Activated CD4-positive, alpha-beta T cell treated with anti-CD3 and anti-CD28 coated beads, Interleukin-2, amount 10 ng/mL, durations not matched to agents 7 days and 5 days (primary cell): Measurements from ENCODE around the gene TBC1D22A. TPM values are rescaled to one million over a fixed set of nuclear protein-coding genes. Genes with fewer than 3 reads are reported as not detected.

Source experiments
- CTCF ChIA-PET: fragments of 350-600 bp; sonication (Branson Sonifier 250); formaldehyde crosslinking; loops from one replicate; lab custom pipeline; 2021; ENCODE audit warnings: antibody characterized with exemption; lab: Charles Lee
- POLR2A ChIA-PET: fragments of 350-600 bp; sonication (Branson Sonifier 250); formaldehyde crosslinking; loops from one replicate; lab custom pipeline; 2021; ENCODE audit warnings: antibody characterized with exemption; lab: Charles Lee
- DNase-seq: peaks from one replicate; pipeline ENCODE4 v3.0.0-alpha.2; 2020
- H3K27ac Mint-ChIP-seq: one replicate; pipeline ENCODE4 v1.8.0; 2021; ENCODE audit warnings: mild to moderate bottlenecking, moderate library complexity, mixed read lengths
- H3K27me3 Mint-ChIP-seq: one replicate; pipeline ENCODE4 v1.8.0; 2021; ENCODE audit warnings: mixed read lengths
- H3K36me3 Mint-ChIP-seq: one replicate; pipeline ENCODE4 v1.8.0; 2021; ENCODE audit warnings: low read depth, mixed read lengths
- H3K4me1 Mint-ChIP-seq: one replicate; pipeline ENCODE4 v1.8.0; 2021; ENCODE audit warnings: mixed read lengths
- H3K4me3 Mint-ChIP-seq: one replicate; pipeline ENCODE4 v1.8.0; 2021; ENCODE audit warnings: mild to moderate bottlenecking, moderate library complexity, mixed read lengths
- H3K9me3 Mint-ChIP-seq: one replicate; pipeline ENCODE4 v1.8.0; 2021; ENCODE audit warnings: mixed read lengths
- total RNA-seq, 2 experiments: library from RNA; stranded (reverse); gene quantifications; one replicate each; pipeline ENCODE4 v1.2.3, GENCODE V29; 2021

TBC1D22A gene
- total RNA-seq, 2 experiments from 2014 or later: 34.1 to 39.2 TPM

DNA sequence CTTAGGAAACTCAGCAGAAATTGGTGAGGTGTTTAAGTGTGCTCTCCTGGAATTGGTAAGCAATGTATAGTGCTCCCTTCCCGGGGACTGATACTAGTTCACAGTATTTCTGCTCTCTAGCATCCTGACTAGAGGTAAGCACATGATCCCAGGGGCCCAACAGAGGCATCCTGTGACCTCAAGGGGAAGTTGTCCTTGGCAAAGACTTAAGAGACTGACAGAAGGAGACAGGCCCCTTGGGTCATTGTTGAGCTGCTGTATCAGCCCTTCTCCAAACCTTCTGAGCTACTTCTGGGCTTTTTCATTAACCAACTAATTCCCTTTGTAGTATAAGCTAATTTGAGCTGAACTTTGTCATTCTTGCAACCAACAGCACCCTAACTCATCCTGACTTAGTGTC is 4.3 kb upstream of the TBC1D22A start:
- Mint-ChIP-seq H3K27ac (no peak overlapping the region), H3K36me3 (peaks cover 13% of the 10 kb centered on the region), H3K27me3 (no peaks in the 10 kb centered on the region), H3K4me1 (peaks cover 34% of the 10 kb centered on the region), H3K9me3 (peaks cover 7% of the 10 kb centered on the region), H3K4me3 (no peak overlapping the region)
- ChIA-PET CTCF (interaction anchor here (0.6 to 5.4 kb wide), 13 partner anchors 9 to 195 kb away, joined by 3 to 29 read pairs (median 4); no protein-coding TSS in a partner anchor), POLR2A (no interaction called here)
- no peak for DNase-seq

DNA sequence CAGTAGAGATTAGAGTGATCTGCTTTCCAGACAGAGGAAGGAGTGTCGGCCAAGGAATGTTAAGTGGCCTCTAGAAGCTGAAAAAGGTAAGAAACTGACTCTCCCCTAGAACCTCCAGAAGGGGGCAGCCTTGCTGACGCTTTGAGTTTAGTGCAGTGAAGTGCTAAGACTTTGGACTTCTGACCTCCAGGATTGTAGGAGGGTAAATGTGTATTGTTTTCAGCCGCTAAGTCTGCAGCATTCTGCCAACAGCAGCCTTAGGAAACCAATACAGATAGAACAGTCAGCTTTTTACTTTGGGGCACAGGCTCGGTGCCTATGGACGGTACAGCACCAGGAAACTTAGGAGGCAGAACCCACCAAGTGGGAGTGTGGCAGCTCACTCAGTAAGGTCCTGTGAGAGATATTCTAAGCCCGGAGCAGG is 3.6 kb upstream of the TBC1D22A start:
- Mint-ChIP-seq H3K4me1 (peaks cover 40% of the 10 kb centered on the region), H3K36me3 (peaks cover 15% of the 10 kb centered on the region), H3K27ac (no peak overlapping the region), H3K27me3 (no peaks in the 10 kb centered on the region), H3K4me3 (no peak overlapping the region), H3K9me3 (peaks cover 7% of the 10 kb centered on the region)
- DNase-seq: peak; percentile 68
- ChIA-PET POLR2A (no interaction called here), CTCF (interaction anchor here (0.7 to 5.4 kb wide), 12 partner anchors 9 to 216 kb away, joined by 3 to 29 read pairs (median 4); no protein-coding TSS in a partner anchor)

DNA sequence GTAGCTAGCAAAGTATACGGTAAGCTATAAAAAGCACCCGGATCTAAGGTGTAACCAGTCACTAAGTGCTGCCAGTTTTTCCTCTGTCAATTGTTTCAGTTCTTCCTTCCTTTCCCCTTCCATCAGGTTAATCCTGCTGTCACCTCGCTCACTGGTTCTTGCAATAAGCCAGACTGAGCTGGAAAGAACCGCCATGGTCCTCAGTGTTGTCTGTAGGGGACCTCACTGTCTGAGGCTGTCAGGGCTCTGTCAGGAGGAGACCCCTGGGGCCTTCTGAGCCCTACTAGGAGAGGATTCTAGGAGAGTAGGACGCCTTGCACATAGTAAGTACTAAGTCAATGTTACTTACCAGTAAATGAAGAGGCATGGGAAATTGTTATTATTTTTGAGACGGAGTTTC is 1.4 kb upstream of the TBC1D22A start:
- Mint-ChIP-seq H3K27ac (peak overlapping the region; percentile 98), H3K36me3 (peaks cover 15% of the 10 kb centered on the region), H3K27me3 (no peaks in the 10 kb centered on the region), H3K9me3 (peaks cover 7% of the 10 kb centered on the region), H3K4me3 (peak overlapping the region; percentile 97), H3K4me1 (peaks cover 53% of the 10 kb centered on the region)
- no peak for DNase-seq
- ChIA-PET POLR2A (no interaction called here), CTCF (interaction anchor here (0.7 to 1.4 kb wide), 2 partner anchors 10 to 639 kb away, joined by 3 read pairs; no protein-coding TSS in a partner anchor)

DNA sequence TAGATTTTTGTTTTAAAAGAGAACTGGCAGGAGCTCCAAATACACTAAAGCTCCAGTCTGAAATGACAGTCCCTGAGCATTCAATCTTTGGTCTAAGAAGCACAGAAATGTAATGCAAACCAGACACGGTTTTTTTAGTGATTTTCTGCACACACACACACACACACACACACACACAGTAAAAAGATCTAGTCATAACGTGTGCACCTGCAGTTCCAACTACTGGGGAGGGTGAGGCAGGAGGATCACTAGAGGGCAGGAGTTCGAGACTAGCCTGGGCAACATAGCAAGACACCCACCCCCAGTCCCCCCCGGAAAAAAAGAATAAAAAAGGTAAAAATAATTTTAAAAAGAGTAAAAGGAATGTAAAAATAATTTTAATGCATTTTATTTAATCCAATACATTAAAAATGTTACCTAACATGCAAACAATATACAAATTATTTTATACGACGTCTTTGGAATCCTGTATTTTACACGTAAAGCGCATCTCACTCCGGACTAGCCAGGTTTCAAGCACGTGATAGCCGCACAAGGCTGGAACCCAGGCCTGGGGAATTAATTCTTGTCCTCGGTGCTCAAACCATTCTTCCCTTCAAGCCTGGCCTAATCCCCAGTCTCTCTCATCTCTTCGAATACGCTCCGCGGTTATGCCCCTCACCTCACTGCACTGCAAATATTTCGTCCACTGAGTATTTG is 762 bp upstream of the TBC1D22A start:
- Mint-ChIP-seq H3K4me3 (peak overlapping the region; percentile 97), H3K27ac (peak overlapping the region; percentile 98), H3K9me3 (peaks cover 2% of the 10 kb centered on the region), H3K4me1 (peaks cover 52% of the 10 kb centered on the region), H3K27me3 (no peaks in the 10 kb centered on the region), H3K36me3 (peaks cover 11% of the 10 kb centered on the region)
- DNase-seq: no peak
- POLR2A ChIA-PET: no interaction called here
- CTCF ChIA-PET: interaction anchor here (0.5 to 2.2 kb wide), 10 partner anchors 11 to 640 kb away, joined by 3 to 9 read pairs (median 5); no protein-coding TSS in a partner anchor

- no peaks in the 10 kb centered on the region for H3K9me3 Mint-ChIP-seq
- H3K36me3 Mint-ChIP-seq: peaks cover 21% of the 10 kb centered on the region
- H3K4me3 Mint-ChIP-seq: peak overlapping the region; percentile 97
- peak; percentile 41 for DNase-seq
- H3K27me3 Mint-ChIP-seq: no peaks in the 10 kb centered on the region
- CTCF ChIA-PET: interaction anchor here (0.8 to 2.2 kb wide), 9 partner anchors 9 to 728 kb away, joined by 3 to 9 read pairs (median 6); no protein-coding TSS in a partner anchor
- H3K27ac Mint-ChIP-seq: peak overlapping the region; percentile 98
- peaks cover 64% of the 10 kb centered on the region for H3K4me1 Mint-ChIP-seq
- POLR2A ChIA-PET: interaction anchor here (0.7 to 1.4 kb wide), 5 partner anchors 12 to 149 kb away, joined by 3 to 6 read pairs (median 4); no protein-coding TSS in a partner anchor
Observed at GRCh38 chr22:46763051-46763705, 728 bp downstream of the TBC1D22A start.

DNA sequence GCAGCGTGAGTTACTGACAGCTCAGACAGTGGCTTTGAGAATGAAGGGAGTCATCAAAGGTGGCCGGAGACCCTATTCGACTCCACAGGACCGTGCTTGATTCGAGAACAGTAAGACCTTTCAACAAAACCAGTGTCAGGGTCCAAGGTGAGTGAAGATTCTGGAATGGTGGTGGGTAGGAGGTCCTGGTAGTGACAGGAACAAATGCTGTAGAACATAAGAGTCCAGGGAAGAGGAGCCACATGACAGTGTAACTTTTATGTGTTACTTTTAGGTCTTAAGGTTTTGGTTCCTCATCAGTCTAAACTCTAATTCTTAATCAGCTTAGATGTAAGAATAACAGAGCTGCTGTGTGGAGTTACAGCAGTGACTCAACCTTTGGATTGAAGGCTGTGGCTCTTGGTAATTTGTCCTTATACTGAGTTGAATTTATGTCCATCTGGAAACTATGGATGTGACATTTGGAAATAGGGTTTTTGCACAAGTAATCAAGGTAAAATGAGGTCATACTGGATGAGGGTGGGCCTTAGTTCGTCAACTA is 1.8 kb downstream of the TBC1D22A start:
- Mint-ChIP-seq H3K9me3 (no peaks in the 10 kb centered on the region), H3K36me3 (peaks cover 21% of the 10 kb centered on the region), H3K27me3 (no peaks in the 10 kb centered on the region), H3K27ac (peak overlapping the region; percentile 98), H3K4me1 (peaks cover 61% of the 10 kb centered on the region), H3K4me3 (peak overlapping the region; percentile 97)
- no peak for DNase-seq
- CTCF ChIA-PET: interaction anchor here (0.5 to 1.6 kb wide), 2 partner anchors 10 to 42 kb away, joined by 3 to 4 read pairs; no protein-coding TSS in a partner anchor
- POLR2A ChIA-PET: no interaction called here

DNA sequence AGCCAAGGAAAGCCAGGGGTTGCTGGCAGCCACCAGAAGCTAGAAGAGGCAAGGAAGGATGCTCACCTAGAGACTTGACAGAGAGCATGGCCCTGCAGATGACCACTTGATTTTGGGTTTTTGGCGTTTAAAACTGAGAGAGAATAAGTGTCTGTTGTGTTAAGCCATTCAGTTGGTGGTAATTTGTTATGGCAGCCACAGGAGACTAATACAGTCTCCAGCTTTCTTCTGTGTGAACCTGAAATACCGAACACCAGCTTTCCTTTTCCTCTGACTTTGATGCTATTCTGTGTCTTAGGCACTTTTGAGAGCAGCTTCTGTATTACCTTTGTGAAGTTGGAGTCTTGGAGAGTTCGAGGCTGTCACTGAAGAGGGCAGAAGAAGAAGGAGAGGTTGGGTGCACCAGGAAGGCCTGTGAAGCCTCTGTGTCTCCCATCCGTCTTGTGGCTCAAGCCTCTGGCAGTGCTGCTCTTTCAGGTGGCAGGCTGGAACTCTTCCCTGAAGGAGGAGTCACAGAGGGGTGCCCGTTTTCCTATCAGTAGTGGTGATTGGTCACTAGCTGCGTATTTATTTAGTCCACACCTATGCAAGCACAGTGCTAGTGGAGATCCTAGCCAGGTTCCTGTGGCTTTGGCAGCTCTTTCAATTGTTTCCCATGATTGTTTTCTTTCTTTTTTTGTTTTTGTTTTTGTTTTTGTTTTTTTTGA is 2.5 kb downstream of the TBC1D22A start:
- peak overlapping the region; percentile 43 for H3K27ac Mint-ChIP-seq
- POLR2A ChIA-PET: no interaction called here
- peaks cover 67% of the 10 kb centered on the region for H3K4me1 Mint-ChIP-seq
- H3K4me3 Mint-ChIP-seq: no peak overlapping the region
- CTCF ChIA-PET: interaction anchor here (1.1 kb wide), 1 partner anchor 38 kb away, joined by 4 read pairs; no protein-coding TSS in a partner anchor
- no peaks in the 10 kb centered on the region for H3K27me3 Mint-ChIP-seq
- H3K9me3 Mint-ChIP-seq: no peaks in the 10 kb centered on the region
- DNase-seq: no peak
- H3K36me3 Mint-ChIP-seq: peaks cover 23% of the 10 kb centered on the region

DNA sequence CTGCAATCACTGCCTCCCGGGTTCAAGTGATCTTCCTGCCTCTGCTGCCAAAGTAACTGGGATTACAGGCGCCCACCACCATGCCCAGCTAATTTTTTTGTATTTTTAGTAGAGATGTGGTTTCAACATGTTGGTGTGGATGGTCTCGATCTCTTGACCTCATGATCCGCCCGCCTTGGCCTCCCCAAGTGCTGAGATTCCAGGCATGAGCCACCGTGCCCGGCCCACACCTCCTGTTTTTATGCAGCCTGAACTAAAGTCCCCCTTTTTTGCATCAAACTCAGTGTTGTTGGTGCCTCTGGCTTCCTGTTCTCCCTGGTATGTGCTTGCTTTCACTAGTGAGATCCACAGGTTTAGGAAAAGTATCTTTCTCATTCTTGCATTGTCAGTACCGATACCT is 4.2 kb downstream of the TBC1D22A start:
- no peak overlapping the region for H3K4me3 Mint-ChIP-seq
- no peak for DNase-seq
- H3K27me3 Mint-ChIP-seq: no peaks in the 10 kb centered on the region
- peak overlapping the region; percentile 27 for H3K27ac Mint-ChIP-seq
- peaks cover 26% of the 10 kb centered on the region for H3K36me3 Mint-ChIP-seq
- peaks cover 61% of the 10 kb centered on the region for H3K4me1 Mint-ChIP-seq
- POLR2A ChIA-PET: no interaction called here
- no peaks in the 10 kb centered on the region for H3K9me3 Mint-ChIP-seq
- CTCF ChIA-PET: interaction anchor here (1.5 kb wide), 1 partner anchor 8 kb away, joined by 3 read pairs; no protein-coding TSS in a partner anchor

GRCh38 chr22:46767249-46767985 is 5.0 kb downstream of the TBC1D22A start:
- CTCF ChIA-PET: interaction anchor here (1.5 kb wide), 1 partner anchor 9 kb away, joined by 3 read pairs; no protein-coding TSS in a partner anchor
- H3K9me3 Mint-ChIP-seq: no peaks in the 10 kb centered on the region
- H3K4me1 Mint-ChIP-seq: peaks cover 56% of the 10 kb centered on the region
- H3K36me3 Mint-ChIP-seq: peaks cover 23% of the 10 kb centered on the region
- no peaks in the 10 kb centered on the region for H3K27me3 Mint-ChIP-seq
- H3K27ac Mint-ChIP-seq: peak overlapping the region; percentile 15
- POLR2A ChIA-PET: no interaction called here
- no peak overlapping the region for H3K4me3 Mint-ChIP-seq
- DNase-seq: no peak

DNA sequence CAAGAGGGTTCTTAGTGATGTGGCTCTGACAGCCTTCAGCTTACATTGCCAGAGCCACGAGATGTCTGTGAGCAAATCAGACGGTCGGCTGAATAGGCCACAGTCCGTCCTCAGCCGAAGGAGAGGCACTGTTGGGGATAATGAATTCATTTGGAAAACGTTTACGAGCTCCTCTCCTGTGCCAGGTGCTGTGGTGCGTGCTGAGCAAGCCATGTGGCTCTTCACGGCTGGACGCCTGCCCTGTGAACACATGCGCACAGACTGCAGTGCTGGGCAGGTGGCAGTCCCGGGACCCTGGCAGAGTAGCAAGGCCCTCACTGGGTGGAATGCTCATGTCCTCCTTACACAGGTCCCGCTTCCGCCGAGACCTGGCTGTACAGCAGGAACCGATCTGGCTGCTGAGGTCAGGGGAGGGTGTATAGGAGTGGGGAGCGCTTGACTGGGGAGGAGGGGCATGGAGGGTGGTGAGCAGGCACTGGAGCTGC is 6.8 kb downstream of the TBC1D22A start:
- ChIA-PET POLR2A (no interaction called here), CTCF (interaction anchor here (0.5 to 1.1 kb wide), 2 partner anchors 22 to 30 kb away, joined by 3 to 4 read pairs; no protein-coding TSS in a partner anchor)
- DNase-seq: no peak
- Mint-ChIP-seq H3K27ac (no peak overlapping the region), H3K27me3 (no peaks in the 10 kb centered on the region), H3K4me1 (peaks cover 58% of the 10 kb centered on the region), H3K9me3 (no peaks in the 10 kb centered on the region), H3K4me3 (no peak overlapping the region), H3K36me3 (peaks cover 19% of the 10 kb centered on the region)

GRCh38 chr22:46769706-46770105 is 7.3 kb downstream of the TBC1D22A start:
- H3K4me3 Mint-ChIP-seq: no peak overlapping the region
- ChIA-PET POLR2A (no interaction called here), CTCF (interaction anchor here (1.1 kb wide), 1 partner anchor 29 kb away, joined by 4 read pairs; no protein-coding TSS in a partner anchor)
- peaks cover 19% of the 10 kb centered on the region for H3K36me3 Mint-ChIP-seq
- peaks cover 58% of the 10 kb centered on the region for H3K4me1 Mint-ChIP-seq
- no peak overlapping the region for H3K27ac Mint-ChIP-seq
- no peaks in the 10 kb centered on the region for H3K9me3 Mint-ChIP-seq
- no peak for DNase-seq
- no peaks in the 10 kb centered on the region for H3K27me3 Mint-ChIP-seq
